ENCODE data around the gene KRTAP9-7.

The KRTAP9-7 gene

GRCh38 chr17:41271858-41272257 is 3.6 kb upstream of the KRTAP9-7 start:
- no peak for DNase-seq (ENCODE audit: low read depth in 2 of 2)

- no peak for DNase-seq (ENCODE audit: low read depth in 2 of 2)
Observed at GRCh38 chr17:41278176-41278955, 2.9 kb downstream of the KRTAP9-7 start.

- DNase-seq (ENCODE audit: low read depth in 2 of 2) = no peak
Observed at GRCh38 chr17:41284043-41284442, 8.5 kb downstream of the KRTAP9-7 start.

- DNase-seq (ENCODE audit: low read depth in 2 of 2) = no peak
Observed at GRCh38 chr17:41284546-41284945, 9.0 kb downstream of the KRTAP9-7 start.

- DNase-seq (ENCODE audit: low read depth in 2 of 2) = no peak
Observed at GRCh38 chr17:41287050-41287449, 11.6 kb downstream of the KRTAP9-7 start.

- DNase-seq (ENCODE audit: low read depth in 2 of 2) = no peak
Observed at GRCh38 chr17:41294016-41294415, 18.5 kb downstream of the KRTAP9-7 start.

GRCh38 chr17:41296846-41297245 is 21.3 kb downstream of the KRTAP9-7 start:
- DNase-seq (ENCODE audit: low read depth in 2 of 2) = no peak

- DNase-seq (ENCODE audit: low read depth in 2 of 2) = no peak
Observed at GRCh38 chr17:41298458-41299135, 23.1 kb downstream of the KRTAP9-7 start.

- DNase-seq (ENCODE audit: low read depth in 2 of 2) = no peak
Observed at GRCh38 chr17:41301204-41301790, 25.8 kb downstream of the KRTAP9-7 start.

- DNase-seq (ENCODE audit: low read depth in 2 of 2) = no peak
Observed at GRCh38 chr17:41301916-41302901, 26.7 kb downstream of the KRTAP9-7 start, which contains the start of gene KRTAP29-1. KRTAP29-1 (minus strand) TSS chr17:41302851; CDS start chr17:41302851, 0 bp downstream.

GRCh38 chr17:41302981-41303380 is 27.5 kb downstream of the KRTAP9-7 start:
- DNase-seq (ENCODE audit: low read depth in 2 of 2) = no peak

- no peak for DNase-seq (ENCODE audit: low read depth in 2 of 2)
Observed at GRCh38 chr17:41304091-41304490, 28.6 kb downstream of the KRTAP9-7 start.

GRCh38 chr17:41307647-41308046 is 32.1 kb downstream of the KRTAP9-7 start:
- no peak for DNase-seq (ENCODE audit: low read depth in 2 of 2)

- DNase-seq (ENCODE audit: low read depth in 2 of 2) = no peak
Observed at GRCh38 chr17:41308251-41308917, 32.9 kb downstream of the KRTAP9-7 start.

GRCh38 chr17:41308918-41309359 is 33.4 kb downstream of the KRTAP9-7 start, which contains the start of gene KRTAP16-1:
KRTAP16-1 (minus strand) TSS chr17:41309309; CDS start chr17:41309253, 56 bp downstream.
- DNase-seq (ENCODE audit: low read depth in 2 of 2) = no peak

- DNase-seq (ENCODE audit: low read depth in 2 of 2) = no peak
Observed at GRCh38 chr17:41311111-41311510, 35.6 kb downstream of the KRTAP9-7 start.

- DNase-seq (ENCODE audit: low read depth in 2 of 2) = no peak
Observed at GRCh38 chr17:41315204-41315794, 39.8 kb downstream of the KRTAP9-7 start, which contains the start of gene KRTAP17-1. KRTAP17-1 (minus strand) TSS chr17:41315710; CDS start chr17:41315650, 60 bp downstream.

GRCh38 chr17:41315814-41316445 is 40.4 kb downstream of the KRTAP9-7 start:
- no peak for DNase-seq (ENCODE audit: low read depth in 2 of 2)

GRCh38 chr17:41318231-41318630 is 42.7 kb downstream of the KRTAP9-7 start:
- no peak for DNase-seq (ENCODE audit: low read depth in 2 of 2)

Data from stimulated activated CD8-positive, alpha-beta memory T cell treated with anti-CD3 and anti-CD28 coated beads, Interleukin-2, amount 100 ng/mL, for 48 hours (primary cell).